HepG2 (cell line): ENCODE data around the gene PIGBOS1. TPM values are rescaled to one million over a fixed set of nuclear protein-coding genes. Genes with fewer than 3 reads are reported as not detected.
A peak's percentile ranks its signal among the peaks of the same experiment; 100 is the strongest.

ENCODE experiments used
- FOXO1 ChIP-seq: sonication (generic); formaldehyde crosslinking; IDR thresholded peaks from 2 replicates; pipeline ENCODE4 v1.4.0; 2020; ENCODE audit warnings: missing genetic modification reagents
- GABPB1 ChIP-seq: IDR thresholded peaks from 2 replicates; pipeline ENCODE4 v1.6.1; 2016; ENCODE audit warnings: mild to moderate bottlenecking, missing genetic modification reagents, moderate library complexity, missing compliant biosample characterization
- ZNF367 ChIP-seq: sonication (generic); formaldehyde crosslinking; IDR thresholded peaks from 2 replicates; pipeline ENCODE4 v1.4.0; 2020; ENCODE audit warnings: missing genetic modification reagents, borderline replicate concordance
- ZNF510 ChIP-seq: sonication (generic); formaldehyde crosslinking; IDR thresholded peaks from 2 replicates; pipeline ENCODE4 v1.4.0; 2020; ENCODE audit warnings: low read depth, mild to moderate bottlenecking, missing genetic modification reagents
- ZNF543 ChIP-seq: sonication (generic); formaldehyde crosslinking; IDR thresholded peaks from 2 replicates; pipeline ENCODE4 v1.4.0; 2020; ENCODE audit warnings: mild to moderate bottlenecking, missing genetic modification reagents
- ZNF629 ChIP-seq: sonication (generic); formaldehyde crosslinking; conservative IDR thresholded peaks from 2 replicates; pipeline ENCODE4 v1.5.0; 2020; ENCODE audit warnings: missing genetic modification reagents
- ZNF782 ChIP-seq: sonication (generic); formaldehyde crosslinking; IDR thresholded peaks from 2 replicates; pipeline ENCODE4 v1.4.0; 2020; ENCODE audit warnings: missing genetic modification reagents, mild to moderate bottlenecking, borderline replicate concordance
- polyA plus RNA-seq, 8 experiments: library from polyadenylated mRNA; depleted of rRNA in 3 of 8; stranded (reverse) in 7 of 8; unstranded in 1 of 8; fragments of >200 nt; fragmentation: Illumina TruSeq in 4 of 8; extraction: Trizol in 4 of 8; gene quantifications; 2 replicates each; pipeline versions ENCODE4 v1.2.1 to v1.2.3, GENCODE V29; 2011 to 2016; ENCODE audit warnings: low read depth in 4 of 8, missing spikeins in 1 of 8, mixed read lengths in 1 of 8; ENCODE audit not compliant: insufficient read depth in 1 of 8
- total RNA-seq, 5 experiments: library from RNA; depleted of rRNA; stranded (reverse); fragments of >200 nt; fragmentation: Illumina TruSeq; extraction: Trizol; gene quantifications; 2 replicates each; pipeline ENCODE4 v1.2.3, GENCODE V29; 2016; ENCODE audit warnings: low read depth in 1 of 5
- TF ChIP-seq, protein P1 (sequence below), 2 experiments: fragments of 450-650 bp in 1 of 2; sonication (generic) in 1 of 2; formaldehyde crosslinking in 1 of 2; IDR thresholded peaks; 2 replicates each; pipeline versions ENCODE4 v1.6.1 to v1.8.0; 2016 to 2022; ENCODE audit warnings: antibody characterized with exemption in 1 of 2, mild to moderate bottlenecking in 1 of 2, missing genetic modification reagents in 1 of 2
- TF ChIP-seq, protein P2 (sequence below): sonication (generic); formaldehyde crosslinking; IDR thresholded peaks from 2 replicates; pipeline ENCODE4 v1.9.0; 2022; ENCODE audit warnings: low read depth, missing genetic modification reagents
- TF ChIP-seq, protein P3 (sequence below), 2 experiments: sonication (generic) in 1 of 2; formaldehyde crosslinking in 1 of 2; IDR thresholded peaks; 2 replicates each; pipeline versions ENCODE4 v1.5.1 to v1.6.1; 2011 to 2020; ENCODE audit warnings: borderline replicate concordance in 1 of 2, low read depth in 1 of 2, low read length in 1 of 2, mild to moderate bottlenecking in 1 of 2, missing genetic modification reagents in 1 of 2, moderate library complexity in 1 of 2
- TF ChIP-seq, protein P4 (sequence below): sonication (generic); formaldehyde crosslinking; IDR thresholded peaks from 2 replicates; pipeline ENCODE4 v1.8.1; 2023; ENCODE audit warnings: mild to moderate bottlenecking, inconsistent platforms, moderate library complexity, missing genetic modification reagents, borderline replicate concordance

The PIGBOS1 gene
- total and polyA plus RNA-seq, 2 of the 13 experiments (the other 11 are each of a cell fraction or from before 2014, with no cell fraction given) = 14.8 to 22.1 TPM

DNA sequence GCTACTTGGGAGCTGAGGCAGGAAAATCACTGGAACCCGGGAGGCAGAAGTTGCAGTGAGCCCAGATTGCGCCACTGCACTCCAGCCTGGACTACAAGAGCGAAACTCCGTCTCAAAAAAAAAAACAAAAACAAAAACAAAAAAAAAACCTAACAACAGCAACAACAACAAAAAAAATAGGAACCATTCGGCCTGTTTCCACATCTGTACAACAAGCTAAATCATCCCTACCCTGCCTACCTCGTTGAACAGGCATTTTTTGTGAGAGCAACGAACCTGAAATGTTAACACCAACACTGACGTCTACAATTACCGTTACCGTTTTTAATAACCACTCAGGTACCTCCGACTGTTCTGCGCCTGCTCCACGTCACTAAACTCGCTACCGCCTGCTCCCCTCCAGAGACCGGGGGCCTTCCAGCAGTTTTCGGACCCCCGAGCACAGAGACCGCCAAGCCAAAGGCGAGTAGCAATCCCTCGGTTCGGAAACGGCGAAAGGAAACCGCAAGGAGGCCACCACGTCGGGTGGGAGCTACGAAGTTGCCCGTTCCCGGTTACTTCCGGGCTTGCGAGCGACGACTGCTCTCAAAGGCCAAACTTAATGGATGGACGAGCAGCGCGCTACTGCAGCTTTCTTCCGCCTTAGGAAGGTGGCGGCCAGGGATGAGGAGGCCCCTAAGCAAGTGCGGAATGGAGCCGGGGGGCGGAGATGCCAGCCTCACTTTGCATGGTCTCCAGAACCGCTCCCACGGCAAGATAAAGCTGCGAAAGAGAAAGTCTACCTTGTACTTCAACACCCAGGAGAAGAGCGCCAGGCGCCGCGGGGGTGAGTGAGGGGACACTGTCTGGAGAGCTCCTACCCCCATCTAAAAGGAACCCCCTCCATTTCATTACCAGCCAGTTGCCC is at the start of gene PIGBOS1, which contains the start of gene PIGB (continued):
- TF ChIP-seq, protein P1, sequence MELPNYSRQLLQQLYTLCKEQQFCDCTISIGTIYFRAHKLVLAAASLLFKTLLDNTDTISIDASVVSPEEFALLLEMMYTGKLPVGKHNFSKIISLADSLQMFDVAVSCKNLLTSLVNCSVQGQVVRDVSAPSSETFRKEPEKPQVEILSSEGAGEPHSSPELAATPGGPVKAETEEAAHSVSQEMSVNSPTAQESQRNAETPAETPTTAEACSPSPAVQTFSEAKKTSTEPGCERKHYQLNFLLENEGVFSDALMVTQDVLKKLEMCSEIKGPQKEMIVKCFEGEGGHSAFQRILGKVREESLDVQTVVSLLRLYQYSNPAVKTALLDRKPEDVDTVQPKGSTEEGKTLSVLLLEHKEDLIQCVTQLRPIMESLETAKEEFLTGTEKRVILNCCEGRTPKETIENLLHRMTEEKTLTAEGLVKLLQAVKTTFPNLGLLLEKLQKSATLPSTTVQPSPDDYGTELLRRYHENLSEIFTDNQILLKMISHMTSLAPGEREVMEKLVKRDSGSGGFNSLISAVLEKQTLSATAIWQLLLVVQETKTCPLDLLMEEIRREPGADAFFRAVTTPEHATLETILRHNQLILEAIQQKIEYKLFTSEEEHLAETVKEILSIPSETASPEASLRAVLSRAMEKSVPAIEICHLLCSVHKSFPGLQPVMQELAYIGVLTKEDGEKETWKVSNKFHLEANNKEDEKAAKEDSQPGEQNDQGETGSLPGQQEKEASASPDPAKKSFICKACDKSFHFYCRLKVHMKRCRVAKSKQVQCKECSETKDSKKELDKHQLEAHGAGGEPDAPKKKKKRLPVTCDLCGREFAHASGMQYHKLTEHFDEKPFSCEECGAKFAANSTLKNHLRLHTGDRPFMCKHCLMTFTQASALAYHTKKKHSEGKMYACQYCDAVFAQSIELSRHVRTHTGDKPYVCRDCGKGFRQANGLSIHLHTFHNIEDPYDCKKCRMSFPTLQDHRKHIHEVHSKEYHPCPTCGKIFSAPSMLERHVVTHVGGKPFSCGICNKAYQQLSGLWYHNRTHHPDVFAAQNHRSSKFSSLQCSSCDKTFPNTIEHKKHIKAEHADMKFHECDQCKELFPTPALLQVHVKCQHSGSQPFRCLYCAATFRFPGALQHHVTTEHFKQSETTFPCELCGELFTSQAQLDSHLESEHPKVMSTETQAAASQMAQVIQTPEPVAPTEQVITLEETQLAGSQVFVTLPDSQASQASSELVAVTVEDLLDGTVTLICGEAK (IDR thresholded peaks at IDR 0.05) = no peak
- TF ChIP-seq, protein P1 (CRISPR knock-in tag; IDR thresholded peaks at IDR 0.05) = peak; percentile 86
- TF ChIP-seq, protein P2, sequence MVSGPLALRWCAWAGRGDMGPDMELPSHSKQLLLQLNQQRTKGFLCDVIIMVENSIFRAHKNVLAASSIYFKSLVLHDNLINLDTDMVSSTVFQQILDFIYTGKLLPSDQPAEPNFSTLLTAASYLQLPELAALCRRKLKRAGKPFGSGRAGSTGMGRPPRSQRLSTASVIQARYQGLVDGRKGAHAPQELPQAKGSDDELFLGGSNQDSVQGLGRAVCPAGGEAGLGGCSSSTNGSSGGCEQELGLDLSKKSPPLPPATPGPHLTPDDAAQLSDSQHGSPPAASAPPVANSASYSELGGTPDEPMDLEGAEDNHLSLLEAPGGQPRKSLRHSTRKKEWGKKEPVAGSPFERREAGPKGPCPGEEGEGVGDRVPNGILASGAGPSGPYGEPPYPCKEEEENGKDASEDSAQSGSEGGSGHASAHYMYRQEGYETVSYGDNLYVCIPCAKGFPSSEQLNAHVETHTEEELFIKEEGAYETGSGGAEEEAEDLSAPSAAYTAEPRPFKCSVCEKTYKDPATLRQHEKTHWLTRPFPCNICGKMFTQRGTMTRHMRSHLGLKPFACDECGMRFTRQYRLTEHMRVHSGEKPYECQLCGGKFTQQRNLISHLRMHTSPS (CRISPR knock-in tag) = no peak
- TF ChIP-seq ZNF543 (CRISPR knock-in tag) = peak; percentile 86; the same call in 1 of the 2 replicates
- TF ChIP-seq ZNF629 (CRISPR knock-in tag) = peak; percentile 28; the same call in 1 of the 2 replicates
- peak; percentile 67; the same call in 1 of the 2 replicates for TF ChIP-seq FOXO1 (CRISPR knock-in tag)
- peak; percentile 94 for TF ChIP-seq GABPB1 (CRISPR knock-in tag)
- peak; percentile 94; the same call in 1 of the 2 replicates for TF ChIP-seq ZNF782
- TF ChIP-seq ZNF510 (CRISPR knock-in tag) = 0 out of 2 replicates have a peak, but pooled peaks have one; percentile 40
- TF ChIP-seq, protein P3, sequence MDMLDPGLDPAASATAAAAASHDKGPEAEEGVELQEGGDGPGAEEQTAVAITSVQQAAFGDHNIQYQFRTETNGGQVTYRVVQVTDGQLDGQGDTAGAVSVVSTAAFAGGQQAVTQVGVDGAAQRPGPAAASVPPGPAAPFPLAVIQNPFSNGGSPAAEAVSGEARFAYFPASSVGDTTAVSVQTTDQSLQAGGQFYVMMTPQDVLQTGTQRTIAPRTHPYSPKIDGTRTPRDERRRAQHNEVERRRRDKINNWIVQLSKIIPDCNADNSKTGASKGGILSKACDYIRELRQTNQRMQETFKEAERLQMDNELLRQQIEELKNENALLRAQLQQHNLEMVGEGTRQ (IDR thresholded peaks at IDR 0.05; ENCODE audit: low read depth, low read length) = no peak
- TF ChIP-seq, protein P3 (CRISPR knock-in tag; IDR thresholded peaks at IDR 0.05; ENCODE audit: borderline replicate concordance) = no peak
- TF ChIP-seq, protein P4, sequence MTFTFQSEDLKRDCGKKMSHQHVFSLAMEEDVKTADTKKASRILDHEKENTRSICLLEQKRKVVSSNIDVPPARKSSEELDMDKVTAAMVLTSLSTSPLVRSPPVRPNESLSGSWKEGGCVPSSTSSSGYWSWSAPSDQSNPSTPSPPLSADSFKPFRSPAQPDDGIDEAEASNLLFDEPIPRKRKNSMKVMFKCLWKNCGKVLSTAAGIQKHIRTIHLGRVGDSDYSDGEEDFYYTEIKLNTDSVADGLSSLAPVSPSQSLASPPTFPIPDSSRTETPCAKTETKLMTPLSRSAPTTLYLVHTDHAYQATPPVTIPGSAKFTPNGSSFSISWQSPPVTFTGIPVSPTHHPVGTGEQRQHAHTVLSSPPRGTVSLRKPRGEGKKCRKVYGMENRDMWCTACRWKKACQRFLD (CRISPR knock-in tag) = peak; percentile 51; the same call in 1 of the 2 replicates
- TF ChIP-seq ZNF367 = no peak
